Tracheal epithelial cell (primary cell): ENCODE data around the gene KRTAP10-3. TPM values are rescaled to one million over a fixed set of nuclear protein-coding genes. Genes with fewer than 3 reads are reported as not detected.

Source experiments
- total RNA-seq: library from RNA; depleted of rRNA; stranded (reverse); fragments of >200 nt; gene quantifications from 2 replicates; pipeline ENCODE4 v1.2.1, GENCODE V29; 2014

KRTAP10-3 gene
- total RNA-seq = not detected in 2 replicates

GRCh38 chr21:44558695-44559094, at the start of gene KRTAP10-3:
TSS of gene KRTAP10-3 (minus strand) at chr21:44558795. CDS start at chr21:44558715, 80 bp downstream.

GRCh38 chr21:44600118-44600978, 41.8 kb upstream of the KRTAP10-3 start, which contains the start of gene KRTAP10-7:
TSS of gene KRTAP10-7 (plus strand) at chr21:44600597. CDS start at chr21:44600622, 25 bp downstream.

GRCh38 chr21:44592446-44593311, 34.1 kb upstream of the KRTAP10-3 start, which contains the start of gene KRTAP10-6:
TSS of gene KRTAP10-6 (minus strand) at chr21:44592505. CDS start at chr21:44592484, 21 bp downstream.

GRCh38 chr21:44580231-44580821, 21.7 kb upstream of the KRTAP10-3 start, which contains the start of gene KRTAP10-5:
TSS of gene KRTAP10-5 (minus strand) at chr21:44580604. CDS start at chr21:44580578, 26 bp downstream.

GRCh38 chr21:44573630-44574456, 15.2 kb upstream of the KRTAP10-3 start, which contains the start of gene KRTAP10-4:
TSS of gene KRTAP10-4 (plus strand) at chr21:44573729. CDS start at chr21:44573759, 30 bp downstream.

GRCh38 chr21:44551340-44551961, 7.1 kb downstream of the KRTAP10-3 start, which contains the start of gene KRTAP10-2:
TSS of gene KRTAP10-2 (minus strand) at chr21:44551505. CDS start at chr21:44551458, 47 bp downstream.

GRCh38 chr21:44539991-44540666, 18.5 kb downstream of the KRTAP10-3 start, which contains the start of gene KRTAP10-1:
TSS of gene KRTAP10-1 (minus strand) at chr21:44540195. CDS start at chr21:44540150, 45 bp downstream.

Other genes starting within 250 kb of the KRTAP10-3 start
- 5.1 and 7.9 TPM in 2 replicates for gene CFAP410, start 219.4 kb downstream of the KRTAP10-3 start, total RNA-seq
- under 0.01 and 0.24 TPM in 2 replicates for gene TRPM2, start 205.2 kb downstream of the KRTAP10-3 start, total RNA-seq
- 0.43 and 0.72 TPM in 2 replicates for gene LRRC3, start 103.3 kb downstream of the KRTAP10-3 start, total RNA-seq
- gene KRTAP10-1, start 18.6 kb downstream of the KRTAP10-3 start, total RNA-seq = not detected in 2 replicates
- not detected in 2 replicates for gene KRTAP10-2, start 7.3 kb downstream of the KRTAP10-3 start, total RNA-seq
- not detected in 2 replicates for gene KRTAP10-4, start 14.9 kb upstream of the KRTAP10-3 start, total RNA-seq
- gene KRTAP10-5, start 21.8 kb upstream of the KRTAP10-3 start, total RNA-seq = not detected in 2 replicates
- gene KRTAP10-6, start 33.7 kb upstream of the KRTAP10-3 start, total RNA-seq = not detected in 2 replicates
- not detected in 2 replicates for gene KRTAP10-7, start 41.8 kb upstream of the KRTAP10-3 start, total RNA-seq
- gene KRTAP10-8, start 53.3 kb upstream of the KRTAP10-3 start, total RNA-seq = not detected in 2 replicates
- not detected in 2 replicates for gene KRTAP10-9, start 68.3 kb upstream of the KRTAP10-3 start, total RNA-seq
- gene KRTAP10-10, start 78.6 kb upstream of the KRTAP10-3 start, total RNA-seq = not detected in 2 replicates
- gene KRTAP10-11, start 87.6 kb upstream of the KRTAP10-3 start, total RNA-seq = not detected in 2 replicates
- not detected in 2 replicates for gene KRTAP12-4, start 95.9 kb upstream of the KRTAP10-3 start, total RNA-seq
- gene KRTAP12-3, start 99.1 kb upstream of the KRTAP10-3 start, total RNA-seq = not detected in 2 replicates
- gene KRTAP12-2, start 108.1 kb upstream of the KRTAP10-3 start, total RNA-seq = not detected in 2 replicates
- not detected in 2 replicates for gene KRTAP12-1, start 123.4 kb upstream of the KRTAP10-3 start, total RNA-seq
- not detected in 2 replicates for gene KRTAP10-12, start 138.4 kb upstream of the KRTAP10-3 start, total RNA-seq
- not detected in 2 replicates for gene TSPEAR, start 152.8 kb upstream of the KRTAP10-3 start, total RNA-seq
- gene UBE2G2, start 243.0 kb upstream of the KRTAP10-3 start, total RNA-seq = 55.4 and 64.3 TPM in 2 replicates